HG02885 (cell line): ENCODE data around the gene IGFL2.
"Not testable (repeated sequence)": the region's sequence is repeated elsewhere in the genome, so short reads cannot be mapped to it uniquely, and the experiment has no call there.

Source experiments
- ATAC-seq: cut with Tn5 transposase; IDR thresholded peaks from one replicate; pipeline ENCODE4 v1.9.1; 2021; ENCODE audit warnings: mild to moderate bottlenecking; ENCODE audit not compliant: unreplicated experiment, poor library complexity

IGFL2 gene

DNA sequence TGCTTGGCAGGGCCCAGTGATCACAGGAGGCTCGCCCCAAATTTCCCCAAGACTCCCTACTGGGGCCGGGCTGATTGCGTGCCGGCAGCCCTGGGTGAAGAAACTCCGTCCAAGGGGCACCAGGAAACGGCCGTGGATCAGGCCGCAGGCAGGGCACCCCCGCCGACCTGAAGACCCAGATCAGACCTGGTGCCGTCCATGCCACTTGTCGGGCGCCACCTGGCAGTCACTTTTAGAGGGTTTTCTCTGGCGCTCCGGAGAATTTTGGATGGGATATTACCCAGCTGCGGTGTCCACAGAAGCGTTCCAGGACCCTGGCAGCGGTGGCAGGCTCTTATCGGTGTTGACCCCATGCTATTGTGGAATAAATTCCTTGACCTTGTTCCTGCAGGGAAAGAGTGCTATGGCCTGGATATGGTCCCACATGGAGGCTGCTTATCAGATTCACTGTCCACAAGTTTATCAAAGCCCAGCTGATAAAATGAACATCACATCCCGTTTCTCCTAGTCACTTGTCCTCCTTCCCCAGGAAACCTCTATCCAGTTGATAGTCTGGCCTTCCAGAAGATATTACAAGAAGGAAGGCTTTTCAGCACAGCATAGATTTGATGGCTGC, 38.2 kb downstream of the IGFL2 start:
- no peak for ATAC-seq

DNA sequence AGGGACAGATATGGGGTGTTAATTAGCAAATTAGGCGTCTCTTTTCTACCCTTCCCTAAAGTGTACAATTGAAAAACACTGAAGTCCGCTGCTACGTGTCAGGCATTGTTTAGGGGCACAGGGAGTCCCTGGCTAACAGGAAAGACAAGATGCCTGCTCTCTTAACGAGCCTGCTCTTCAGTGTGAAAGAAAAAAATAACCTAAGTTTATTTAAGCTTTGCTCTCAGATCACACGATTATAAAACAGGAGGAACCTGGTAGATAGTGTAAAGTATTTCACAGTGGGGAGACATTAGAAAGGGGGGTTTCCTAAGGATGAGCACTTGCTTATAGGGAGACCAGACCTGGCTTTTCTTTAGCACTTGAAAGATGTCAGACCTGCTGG, 38.7 kb downstream of the IGFL2 start:
- ATAC-seq = no peak

DNA sequence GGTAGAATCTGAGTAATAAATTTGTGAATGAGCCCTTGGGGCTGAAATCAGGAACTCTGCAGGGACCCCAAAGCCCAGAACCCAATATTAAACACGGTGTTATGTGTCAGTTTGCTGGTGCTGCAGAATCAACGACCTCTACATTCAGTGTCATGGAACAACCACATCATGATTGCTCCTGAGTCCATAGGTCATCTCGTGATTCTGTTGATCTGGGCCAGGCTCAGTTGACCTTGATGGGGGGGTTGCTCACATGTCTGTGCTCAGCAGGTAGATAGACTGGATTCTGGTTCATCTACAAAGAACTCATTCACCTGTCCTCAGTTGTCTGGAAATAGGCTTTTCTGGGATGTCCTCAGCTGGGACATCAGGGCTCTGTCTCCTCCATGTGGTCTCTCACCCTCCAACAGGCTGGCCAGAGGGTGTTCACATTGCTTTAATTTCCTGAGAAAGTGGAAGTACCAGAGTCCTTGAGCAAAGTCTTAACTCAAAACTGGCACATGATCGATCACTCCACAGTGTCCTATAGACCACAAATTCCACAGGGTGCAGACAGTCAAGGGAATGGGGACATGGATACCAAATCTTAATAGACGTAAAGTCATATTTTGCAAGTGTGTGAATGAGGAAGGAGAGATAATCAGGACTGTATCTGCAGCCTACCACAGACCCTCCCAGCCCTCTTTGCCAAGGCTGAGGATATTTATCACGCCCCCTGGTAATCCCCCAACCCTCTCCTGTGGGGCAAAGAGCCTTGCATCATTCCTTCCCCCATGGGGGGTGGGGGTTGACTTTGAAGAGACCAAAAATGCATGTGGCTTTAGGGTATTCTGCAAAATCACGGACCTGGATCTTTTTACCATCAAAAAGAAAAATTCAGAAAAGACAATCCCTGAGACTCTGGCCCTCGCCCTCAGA, 42.2 kb downstream of the IGFL2 start:
- no peak for ATAC-seq

DNA sequence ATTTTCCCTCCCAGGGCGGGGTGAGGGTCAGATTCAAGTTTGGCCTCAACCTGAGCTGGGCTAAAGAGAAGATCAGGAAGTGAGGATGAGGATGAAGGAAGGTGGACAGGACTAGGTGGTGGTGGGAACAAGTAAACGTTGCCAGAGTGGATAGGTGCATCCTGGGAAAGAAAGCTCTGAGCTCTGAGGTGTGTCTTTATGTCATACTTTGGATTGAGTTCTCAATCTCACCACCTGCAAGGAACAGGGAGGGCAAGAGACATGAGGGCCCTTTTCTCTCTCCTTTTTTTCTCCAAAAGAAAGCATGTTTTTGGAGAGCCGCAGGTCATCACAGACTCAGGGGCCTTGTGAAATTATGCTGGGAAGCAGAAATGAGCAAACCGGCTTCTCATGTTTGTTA, 43.3 kb downstream of the IGFL2 start:
- no peak for ATAC-seq

DNA sequence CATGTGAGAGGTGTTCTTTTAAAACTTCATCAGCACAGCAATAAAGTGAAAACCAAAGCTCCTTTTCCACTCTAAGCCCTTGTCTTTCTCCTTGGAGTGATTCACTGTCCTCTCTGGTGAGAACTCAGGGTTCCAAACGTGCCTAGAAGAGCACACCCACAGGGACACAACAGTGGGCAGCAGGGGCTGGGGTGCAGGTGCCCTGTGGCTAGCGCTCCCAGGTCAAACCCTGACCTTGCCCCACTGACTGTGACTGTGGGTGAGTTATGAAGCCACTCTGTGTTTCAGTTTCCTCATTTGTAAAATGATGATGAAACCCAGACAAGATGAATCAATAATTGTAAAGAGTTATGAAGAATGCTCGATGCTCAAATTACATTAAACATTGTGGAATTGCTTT, 43.9 kb downstream of the IGFL2 start:
- ATAC-seq = no peak

DNA sequence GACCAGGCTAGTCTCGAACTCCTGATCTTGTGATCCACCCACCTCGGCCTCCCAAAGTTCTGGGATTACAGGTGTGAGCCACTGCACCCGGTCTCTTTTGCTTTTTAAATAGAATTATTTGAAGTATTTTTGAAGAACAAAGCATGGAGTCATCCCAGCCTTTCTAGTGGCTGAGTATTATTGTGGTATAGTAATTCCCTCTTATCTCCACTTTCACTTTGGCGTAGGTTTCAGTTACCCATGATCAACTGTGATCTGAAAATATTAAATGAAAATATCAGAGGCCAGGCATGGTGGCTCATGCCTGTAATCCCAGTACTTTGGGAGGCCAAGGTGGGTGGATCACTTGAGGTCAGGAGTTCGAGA, 44.6 kb downstream of the IGFL2 start:
- not testable (repeated sequence) for ATAC-seq

DNA sequence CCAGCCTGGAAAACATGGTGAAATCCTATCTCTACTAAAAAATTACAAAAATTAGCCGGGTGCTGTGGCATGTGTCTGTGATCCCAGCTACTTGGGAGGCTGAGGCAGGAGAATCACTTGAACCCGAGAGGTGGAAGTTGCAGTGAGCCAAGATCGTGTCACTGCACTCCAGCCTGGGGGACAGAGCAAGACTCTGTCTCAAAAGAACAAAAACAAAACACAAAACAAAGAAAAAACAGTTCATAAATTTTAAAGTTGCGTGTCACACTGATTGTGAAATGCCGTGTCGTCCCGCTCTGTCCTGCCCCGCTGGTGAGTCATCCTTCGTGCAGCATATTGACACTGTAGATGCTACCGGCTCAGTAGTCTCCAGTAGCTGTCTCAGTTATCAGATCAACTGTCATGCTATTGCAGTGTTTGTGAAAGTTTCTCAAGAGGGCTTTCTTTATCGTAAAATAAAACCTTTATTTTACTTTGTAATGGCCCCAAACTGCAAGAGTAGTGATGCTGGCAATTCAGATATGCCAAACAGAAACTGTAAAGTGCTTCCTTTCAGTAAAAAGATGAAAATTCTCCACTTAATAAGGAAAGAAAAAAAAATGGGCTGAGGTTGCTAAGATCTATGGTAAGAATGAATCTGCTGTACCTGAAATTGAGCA, 45.1 kb downstream of the IGFL2 start:
- no peak for ATAC-seq

DNA sequence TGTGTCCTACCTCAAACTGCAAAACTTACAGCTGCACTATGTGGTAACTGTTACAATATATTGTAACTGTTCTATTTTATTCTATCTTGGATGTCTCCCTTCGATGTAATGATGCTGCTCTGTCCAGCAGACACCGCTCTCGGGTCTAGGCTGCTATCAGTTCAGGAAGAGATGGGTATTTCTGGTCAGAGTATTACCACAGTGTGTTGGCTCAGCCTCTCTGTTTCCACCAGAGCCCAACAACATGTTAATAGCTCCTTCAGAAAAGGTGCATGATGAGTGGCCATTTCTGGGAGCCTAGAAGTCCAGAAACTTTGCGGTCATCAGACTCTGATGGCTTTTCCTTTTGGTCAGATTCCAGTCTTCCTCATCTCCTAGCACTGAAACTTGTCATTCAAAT, 45.6 kb downstream of the IGFL2 start:
- ATAC-seq = no peak

DNA sequence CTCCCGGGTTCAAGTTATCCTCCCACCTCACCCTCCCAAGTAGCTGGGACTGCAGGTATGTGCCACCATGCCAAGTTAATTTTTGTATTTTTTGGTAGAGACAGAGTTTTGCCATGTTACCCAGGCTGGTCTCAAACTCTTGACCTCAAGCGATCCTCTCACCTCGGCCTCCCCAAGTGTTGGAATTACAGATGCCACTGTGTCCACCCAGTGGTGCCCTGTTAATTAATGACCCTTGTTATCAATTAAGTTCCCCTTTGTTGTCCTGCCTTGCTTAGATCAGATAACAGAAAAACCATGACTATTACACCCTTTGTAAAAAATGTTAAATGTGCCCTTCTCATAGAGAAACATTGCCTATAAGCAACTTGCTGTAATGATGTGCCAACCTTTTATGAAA, 47.1 kb downstream of the IGFL2 start:
- ATAC-seq = no peak

DNA sequence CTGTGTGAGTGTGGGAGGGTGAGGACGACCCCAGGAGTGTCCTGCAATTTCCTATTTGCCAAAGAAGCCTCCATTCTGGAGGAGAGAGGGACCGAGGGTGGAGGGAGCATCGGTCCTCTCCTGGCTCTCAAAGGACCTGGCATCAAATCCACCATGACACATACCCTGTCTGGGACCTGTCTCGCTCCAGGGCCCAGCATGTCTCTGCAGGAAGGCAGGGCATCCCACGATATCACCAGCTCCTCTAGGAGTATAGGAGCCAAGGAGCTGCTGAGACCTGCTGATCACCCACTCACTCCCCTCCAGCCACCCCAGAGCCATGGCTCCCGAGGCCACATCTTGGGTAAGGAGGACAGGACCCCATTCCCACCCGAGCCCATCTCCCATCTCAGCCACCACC, 47.9 kb downstream of the IGFL2 start:
- not testable (repeated sequence) for ATAC-seq

DNA sequence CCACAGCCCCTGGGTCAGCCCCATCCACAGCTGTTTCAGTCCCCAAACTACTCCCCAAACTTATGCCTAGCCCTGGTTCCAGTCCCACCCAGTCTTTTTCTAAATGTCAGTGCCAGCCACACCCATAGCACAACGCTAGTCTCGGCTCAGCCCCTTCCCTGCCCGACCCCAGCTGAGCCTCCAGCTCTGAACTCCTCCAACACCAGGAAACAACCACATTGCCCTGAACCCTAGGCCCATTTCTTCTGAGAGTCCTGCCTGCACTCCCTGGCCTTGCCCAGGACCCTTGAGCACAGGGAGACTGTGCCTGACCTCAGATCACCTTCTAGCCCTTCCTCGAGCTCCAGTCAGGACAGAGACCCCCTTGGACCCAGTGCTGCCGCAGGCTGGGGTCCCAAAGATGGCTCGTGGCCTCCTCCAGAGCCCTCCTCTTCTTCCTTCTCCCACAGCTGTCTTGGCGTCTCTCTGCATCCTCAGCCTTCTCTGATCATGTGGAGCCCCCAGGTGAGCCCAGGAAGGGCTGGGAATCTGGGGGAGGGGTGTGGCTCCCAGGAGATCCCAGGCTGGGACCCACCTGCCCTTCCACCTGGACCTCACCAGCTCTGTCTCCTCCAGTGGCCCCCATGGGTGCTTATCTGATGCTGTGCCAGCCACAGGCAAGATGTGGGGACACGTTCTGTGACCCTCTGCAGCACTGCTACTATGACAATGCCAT, 48.5 kb downstream of the IGFL2 start:
- ATAC-seq = no peak

DNA sequence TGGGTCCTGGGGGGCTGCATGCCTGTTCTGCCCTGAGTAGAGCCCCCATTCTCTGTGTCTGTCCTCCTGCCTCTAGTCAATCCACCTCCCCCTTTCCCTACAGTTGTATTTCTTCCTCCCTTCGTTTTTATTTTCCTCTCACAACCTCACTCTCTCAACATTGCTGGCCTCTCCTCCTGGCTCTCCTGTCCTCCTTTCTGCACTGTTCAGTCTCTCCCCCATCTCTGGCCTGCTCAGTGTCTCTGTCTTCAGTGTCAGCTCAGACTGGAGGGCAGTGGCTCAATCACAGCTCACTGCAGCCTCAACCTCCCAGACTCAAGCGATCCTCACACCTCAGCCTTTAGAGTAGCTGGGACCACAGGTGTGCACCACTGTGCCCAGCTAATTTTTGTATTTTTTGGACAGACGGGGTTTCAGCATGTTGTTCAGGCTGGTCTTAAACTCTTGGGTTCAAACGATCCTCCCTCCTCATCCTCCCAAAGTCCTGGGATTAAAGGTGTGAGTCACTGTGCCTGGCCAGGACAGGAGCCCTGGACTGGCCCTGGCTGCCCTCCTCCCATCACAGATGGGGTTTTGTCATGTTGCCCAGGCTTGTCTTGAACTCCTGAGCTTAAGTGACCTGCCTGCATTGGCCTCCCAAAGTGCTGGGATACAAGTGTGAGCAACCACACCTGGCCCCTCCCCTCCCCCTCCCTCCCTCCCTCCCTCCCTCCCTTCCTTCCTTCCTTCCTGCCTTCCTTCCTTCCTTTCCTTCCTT, 49.5 kb downstream of the IGFL2 start:
- no peak for ATAC-seq

DNA sequence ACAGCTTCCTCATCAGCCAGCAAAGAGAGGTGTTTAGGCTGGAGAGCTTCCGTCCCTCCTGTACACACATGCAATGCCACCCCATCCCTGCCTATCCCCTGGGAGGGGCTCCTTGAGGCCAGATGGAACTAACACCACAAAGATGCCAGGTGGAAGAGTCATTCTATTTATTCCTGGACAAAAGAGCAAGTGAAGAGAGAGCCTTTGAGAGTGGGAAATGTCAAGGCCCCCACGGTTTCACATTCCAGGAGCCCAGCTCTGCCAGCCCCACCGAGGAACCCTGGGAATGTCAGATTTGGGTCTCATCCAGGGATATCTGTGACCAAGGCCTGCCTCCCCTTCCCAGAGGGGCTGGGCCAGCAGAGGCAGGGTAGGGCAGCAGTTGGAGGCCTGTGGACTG, 50.7 kb downstream of the IGFL2 start:
- ATAC-seq = no peak

DNA sequence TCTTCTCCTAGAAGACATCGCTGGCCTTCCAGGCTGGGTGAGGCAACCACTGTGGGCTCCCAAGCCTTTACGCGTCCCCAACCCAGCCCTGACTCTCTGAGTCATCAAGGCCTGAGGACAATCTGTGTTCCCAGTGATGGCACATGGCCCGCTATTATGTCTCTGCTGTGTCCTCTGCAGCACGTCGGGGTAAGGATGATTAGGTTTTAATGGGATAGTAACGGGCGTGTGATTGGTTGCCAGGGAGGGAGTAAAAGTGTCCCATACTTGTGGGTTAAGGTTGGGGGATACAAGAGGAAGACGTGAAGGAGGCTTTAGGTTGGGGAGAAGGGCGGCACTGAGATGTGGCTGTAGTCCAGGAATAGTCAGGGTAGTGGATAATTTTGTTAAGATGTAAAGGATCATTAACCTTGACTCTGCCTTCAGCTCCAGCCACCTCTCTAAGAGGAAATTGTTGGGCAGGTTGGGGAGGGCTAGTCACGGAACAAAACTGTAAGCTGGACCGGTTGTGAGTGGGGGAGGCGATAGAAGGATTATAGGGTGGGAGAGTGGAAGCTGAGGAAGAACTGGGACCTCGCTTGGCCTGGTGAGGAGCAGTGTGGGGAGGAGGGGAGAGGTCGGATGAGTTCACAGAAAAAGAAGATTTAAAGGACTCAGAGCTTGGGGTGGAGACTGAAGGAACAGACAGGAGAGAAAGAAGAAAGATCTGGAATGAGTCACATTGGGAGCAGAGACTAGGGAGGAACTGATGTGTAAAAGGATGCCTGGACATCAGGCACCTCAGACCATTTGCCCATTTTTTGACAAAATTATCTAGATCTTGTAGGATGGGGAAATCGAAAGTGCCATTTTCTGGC, 53.6 kb downstream of the IGFL2 start:
- no peak for ATAC-seq

DNA sequence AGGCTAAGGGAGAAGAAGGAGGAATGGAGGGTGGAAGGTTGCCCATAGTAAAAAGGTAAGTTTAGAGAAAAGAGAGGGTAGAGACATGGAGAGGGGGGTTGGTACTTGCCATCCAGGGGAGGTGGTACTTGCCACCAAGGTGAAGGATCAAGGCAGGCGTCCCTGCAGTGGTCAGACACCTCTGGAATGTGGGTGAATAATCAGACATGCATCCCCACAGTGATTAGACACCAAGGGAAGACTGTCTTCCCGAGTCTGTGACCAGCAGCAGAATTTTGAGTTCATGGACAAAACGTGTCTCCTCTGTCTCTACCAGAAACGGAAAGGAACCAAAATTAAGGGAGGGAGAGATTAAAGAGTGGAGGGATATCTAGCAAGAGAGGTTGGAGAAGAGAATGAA, 54.4 kb downstream of the IGFL2 start:
- no peak for ATAC-seq

DNA sequence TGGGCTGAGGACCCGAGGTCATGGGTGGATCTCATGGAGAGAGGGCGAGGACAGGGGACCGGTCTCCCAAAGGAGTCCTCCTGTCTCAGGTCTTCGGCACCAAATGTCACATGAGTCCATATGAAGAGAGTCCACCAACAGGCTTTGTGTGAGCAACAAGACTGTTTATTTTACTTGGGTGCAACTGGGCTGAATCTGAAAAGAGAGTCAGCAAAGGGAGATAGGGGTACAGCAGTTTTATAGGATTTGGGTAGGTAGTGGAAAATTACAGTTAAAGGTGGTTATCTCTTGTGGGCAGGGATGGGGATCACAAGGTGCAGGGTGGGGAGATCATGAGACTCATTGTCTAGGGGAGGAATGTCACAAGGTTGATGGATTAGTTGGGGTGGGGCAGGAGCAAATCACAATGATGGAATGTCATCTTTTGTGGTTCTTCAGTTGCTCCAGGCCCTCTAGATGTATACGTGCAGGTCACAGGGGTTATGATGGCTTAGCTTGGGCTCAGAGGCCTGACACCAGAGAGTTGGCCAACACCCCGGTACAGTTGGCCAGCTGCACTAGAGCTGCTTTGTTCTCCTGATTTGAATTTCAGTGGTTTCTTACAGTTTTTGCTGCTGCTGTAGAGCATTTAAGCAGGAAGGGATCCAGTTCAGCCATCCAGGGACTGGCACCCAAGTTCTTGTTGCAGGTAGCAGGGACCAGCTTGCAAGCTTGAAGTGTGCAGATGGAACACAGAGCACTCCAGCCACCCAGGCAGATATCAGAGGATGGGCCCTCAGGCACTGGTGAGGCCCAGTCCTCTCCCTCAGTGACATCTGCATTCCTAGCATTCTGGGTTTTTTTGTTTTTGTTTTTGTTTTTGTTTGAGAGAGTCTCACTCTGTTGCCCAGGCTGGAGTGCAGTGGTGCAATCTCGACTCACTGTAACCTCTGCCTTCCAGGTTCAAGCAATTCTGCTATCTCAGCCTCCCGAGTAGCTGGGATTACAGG, 55.1 kb downstream of the IGFL2 start:
- ATAC-seq = no peak

DNA sequence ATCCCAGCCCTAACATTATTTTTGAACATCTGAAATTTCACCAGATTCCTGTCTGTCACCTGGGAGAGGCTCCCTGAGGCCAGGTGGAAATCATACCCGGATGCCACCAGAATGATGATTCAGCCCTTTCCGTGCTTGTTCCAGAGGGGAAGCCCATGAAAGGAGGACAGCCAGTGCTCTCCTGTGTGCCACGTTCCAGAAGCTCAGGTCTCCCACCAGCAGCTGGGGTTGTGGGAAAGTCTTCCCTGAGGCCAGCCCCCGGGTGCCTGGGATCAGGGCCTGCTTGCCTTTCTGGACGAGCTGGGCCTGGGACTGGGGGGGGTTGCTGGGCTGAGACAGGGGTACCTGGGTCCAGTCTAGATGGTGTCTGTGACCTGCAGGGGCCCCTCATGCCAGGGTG, 56.0 kb downstream of the IGFL2 start:
- ATAC-seq = no peak
